ENCODE measurements around the gene MAP1B.

The MAP1B gene

DNA sequence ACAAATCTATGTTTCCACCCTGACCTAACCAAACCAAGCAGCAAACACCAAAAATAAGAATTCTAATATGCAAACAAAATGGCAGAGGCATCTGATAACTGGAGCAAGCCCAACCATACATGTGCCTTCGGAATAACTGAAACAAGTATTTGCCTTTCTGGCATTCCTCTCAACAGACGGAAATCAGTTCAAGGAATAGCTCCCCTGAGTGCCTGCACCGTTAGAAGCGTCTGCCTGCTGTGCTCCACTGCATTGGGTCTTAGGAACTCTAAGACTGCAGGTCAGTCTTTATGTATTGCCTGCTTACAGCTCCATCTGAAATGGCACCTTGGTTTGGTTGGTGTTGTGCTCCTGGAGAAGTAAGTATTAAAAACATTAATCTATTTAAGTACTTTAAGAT lies 114.3 kb downstream of the MAP1B start:
- no peak for DNase-seq (ENCODE audit: low read depth in 4 of 4, low spot score in 1 of 4)

DNA sequence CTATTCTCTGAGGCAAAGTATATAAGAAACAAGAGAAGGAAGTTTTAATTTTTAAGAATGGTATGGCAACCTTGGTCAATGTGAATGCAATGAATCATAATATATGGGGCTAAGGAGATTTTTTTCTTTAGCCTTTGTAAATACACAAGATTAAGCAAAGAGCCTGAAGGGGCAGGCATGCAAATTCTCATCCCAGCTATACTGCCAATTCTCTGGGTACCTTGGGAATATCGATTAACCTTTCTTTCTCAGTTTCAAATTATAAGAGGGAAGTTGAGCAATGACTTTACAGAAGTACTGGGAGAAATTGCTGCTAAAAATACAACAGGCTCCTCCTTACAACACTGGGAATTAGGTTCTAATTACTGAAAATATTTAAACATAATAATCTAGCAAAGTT lies 115.2 kb downstream of the MAP1B start:
- DNase-seq (ENCODE audit: low read depth in 4 of 4, low spot score in 1 of 4): no peak

GRCh38 chr5:72223371-72223770 lies 116.1 kb downstream of the MAP1B start:
- DNase-seq (ENCODE audit: low read depth in 4 of 4, low spot score in 1 of 4): no peak

DNA sequence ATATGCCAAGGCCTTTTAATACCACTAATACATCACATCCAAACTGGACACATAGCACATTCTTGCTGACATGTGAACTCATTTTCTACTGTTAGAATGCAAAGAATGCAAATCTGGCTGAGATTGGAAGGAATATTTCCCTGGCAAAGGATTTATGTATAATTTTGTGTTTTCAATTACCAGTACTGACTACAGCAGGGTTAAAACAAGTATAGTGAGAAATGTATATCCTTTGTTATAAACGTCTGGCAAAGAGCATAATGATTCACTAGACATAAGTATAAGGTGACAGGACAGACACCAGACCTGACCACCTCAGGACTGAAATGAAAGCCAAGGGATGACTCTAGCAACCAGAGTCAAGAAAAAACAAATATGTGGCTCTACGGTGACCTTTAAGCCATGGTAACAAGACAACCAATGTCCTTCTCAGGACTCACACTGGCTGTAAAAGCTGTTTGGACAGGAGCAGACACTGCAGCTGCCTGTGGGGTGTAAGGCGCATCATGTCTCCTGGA lies 117.7 kb downstream of the MAP1B start:
- no peak for DNase-seq (ENCODE audit: low read depth in 4 of 4, low spot score in 1 of 4)

- no peak for DNase-seq (ENCODE audit: low read depth in 4 of 4, low spot score in 1 of 4)
Observed at GRCh38 chr5:72225741-72226140, 118.5 kb downstream of the MAP1B start.

GRCh38 chr5:72226950-72227349 lies 119.7 kb downstream of the MAP1B start:
- no peak for DNase-seq (ENCODE audit: low read depth in 4 of 4, low spot score in 1 of 4)

- no peak for DNase-seq (ENCODE audit: low read depth in 4 of 4, low spot score in 1 of 4)
Observed at GRCh38 chr5:72228960-72229359, 121.7 kb downstream of the MAP1B start.

- DNase-seq (ENCODE audit: low read depth in 4 of 4, low spot score in 1 of 4): no peak
Observed at GRCh38 chr5:72231991-72232703, 124.9 kb downstream of the MAP1B start.

GRCh38 chr5:72232838-72233237 lies 125.6 kb downstream of the MAP1B start:
- DNase-seq (ENCODE audit: low read depth in 4 of 4, low spot score in 1 of 4): no peak

- DNase-seq (ENCODE audit: low read depth in 4 of 4, low spot score in 1 of 4): no peak
Observed at GRCh38 chr5:72233835-72234234, 126.6 kb downstream of the MAP1B start.

- DNase-seq (ENCODE audit: low read depth in 4 of 4, low spot score in 1 of 4): no peak
Observed at GRCh38 chr5:72234265-72234700, 127.0 kb downstream of the MAP1B start.

- DNase-seq (ENCODE audit: low read depth in 4 of 4, low spot score in 1 of 4): no peak
Observed at GRCh38 chr5:72234868-72235267, 127.6 kb downstream of the MAP1B start.

GRCh38 chr5:72235725-72236124 lies 128.4 kb downstream of the MAP1B start:
- DNase-seq (ENCODE audit: low read depth in 4 of 4, low spot score in 1 of 4): no peak

- DNase-seq (ENCODE audit: low read depth in 4 of 4, low spot score in 1 of 4): no peak
Observed at GRCh38 chr5:72237415-72237814, 130.1 kb downstream of the MAP1B start.

- no peak for DNase-seq (ENCODE audit: low read depth in 4 of 4, low spot score in 1 of 4)
Observed at GRCh38 chr5:72237879-72238278, 130.6 kb downstream of the MAP1B start.

GRCh38 chr5:72238712-72239445 lies 131.6 kb downstream of the MAP1B start:
- no peak for DNase-seq (ENCODE audit: low read depth in 4 of 4, low spot score in 1 of 4)

DNA sequence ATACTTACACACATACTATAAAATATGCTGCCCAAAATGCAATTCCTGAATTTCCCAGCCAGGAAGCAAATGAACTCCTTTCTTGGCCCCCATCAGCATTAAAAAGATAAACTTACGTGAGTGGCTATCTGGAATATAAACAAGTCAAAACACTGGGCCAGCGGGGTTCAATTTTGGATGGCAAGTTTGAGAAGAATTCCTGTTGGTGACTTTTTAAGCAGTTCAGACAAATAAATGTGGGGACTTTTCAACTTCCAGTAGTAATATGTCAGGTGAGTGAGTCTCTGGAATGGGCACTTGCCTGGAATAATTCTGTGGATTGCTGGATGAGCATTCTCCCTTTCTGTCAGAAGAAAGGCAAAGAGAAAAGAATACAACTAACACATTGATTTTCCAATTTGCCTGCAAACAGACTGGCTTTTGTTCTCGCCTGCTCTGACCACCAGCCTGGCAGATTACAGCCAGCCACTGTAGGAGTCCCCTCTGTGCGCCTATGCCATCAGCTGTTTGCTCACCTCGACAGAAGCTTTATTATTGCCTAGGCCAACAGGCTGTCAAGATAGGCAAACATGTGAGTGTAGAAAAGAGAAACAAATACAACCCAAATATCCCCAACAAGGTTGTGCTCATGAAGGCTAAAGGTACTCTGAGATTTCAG lies 134.2 kb downstream of the MAP1B start:
- no peak for DNase-seq (ENCODE audit: low read depth in 4 of 4, low spot score in 1 of 4)

- DNase-seq (ENCODE audit: low read depth in 4 of 4, low spot score in 1 of 4): no peak
Observed at GRCh38 chr5:72242796-72243475, 135.7 kb downstream of the MAP1B start.

GRCh38 chr5:72243706-72244105 lies 136.4 kb downstream of the MAP1B start:
- no peak for DNase-seq (ENCODE audit: low read depth in 4 of 4, low spot score in 1 of 4)

DNA sequence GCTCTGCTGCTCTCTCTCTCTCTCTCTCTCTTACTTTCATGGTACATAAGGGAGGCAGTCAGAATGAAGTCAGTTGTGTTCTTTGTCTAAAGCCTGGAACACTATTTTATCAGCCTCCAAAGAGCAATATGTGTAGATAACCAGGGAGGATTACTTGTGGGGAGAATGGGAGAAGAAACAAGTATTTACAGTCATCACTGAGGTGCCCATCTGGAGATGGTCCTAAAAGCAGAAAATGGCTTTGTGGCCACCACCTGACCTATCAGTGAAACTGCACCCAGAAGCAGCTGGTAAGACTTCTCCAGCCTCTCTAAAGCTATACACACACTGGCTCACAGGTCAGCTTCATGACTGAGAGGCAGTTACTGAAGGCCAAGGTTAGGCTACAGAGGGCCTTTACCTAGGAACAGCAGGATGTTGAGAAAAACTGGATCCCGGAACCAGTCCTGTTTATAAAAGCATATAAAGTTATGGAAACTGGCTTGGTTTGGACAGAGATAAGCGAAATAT lies 137.6 kb downstream of the MAP1B start:
- DNase-seq (ENCODE audit: low read depth in 4 of 4, low spot score in 1 of 4): no peak

GRCh38 chr5:72245546-72245945 lies 138.3 kb downstream of the MAP1B start:
- DNase-seq (ENCODE audit: low read depth in 4 of 4, low spot score in 1 of 4): no peak
